HEK293T (cell line): Measurements from ENCODE around the gene OXSM.

Source experiments
- BHLHE40 ChIP-seq: fragments of 450-650 bp; IDR thresholded peaks from 2 replicates; pipeline ENCODE4 v1.6.1; 2016; ENCODE audit warnings: mild to moderate bottlenecking, moderate library complexity, borderline replicate concordance
- ELF4 ChIP-seq: fragments of 450-650 bp; IDR thresholded peaks from 2 replicates; pipeline ENCODE4 v1.6.1; 2017; ENCODE audit warnings: antibody characterized with exemption
- FOXK2 ChIP-seq: fragments of 450-650 bp; IDR thresholded peaks from 2 replicates; pipeline ENCODE4 v1.6.1; 2016; ENCODE audit warnings: mild to moderate bottlenecking
- FOXM1 ChIP-seq: fragments of 450-650 bp; IDR thresholded peaks from 2 replicates; pipeline ENCODE4 v1.6.1; 2017; ENCODE audit warnings: mild to moderate bottlenecking, borderline replicate concordance
- LEF1 ChIP-seq: fragments of 450-650 bp; IDR thresholded peaks from 2 replicates; pipeline ENCODE4 v1.6.1; 2017; ENCODE audit warnings: mild to moderate bottlenecking, borderline replicate concordance
- NFRKB ChIP-seq: fragments of 450-650 bp; IDR thresholded peaks from 2 replicates; pipeline ENCODE4 v1.6.1; 2016; ENCODE audit warnings: mild to moderate bottlenecking, moderate library complexity
- SP1 ChIP-seq: fragments of 450-650 bp; IDR thresholded peaks from 2 replicates; pipeline ENCODE4 v1.6.1; 2017
- SUZ12 ChIP-seq: fragments of 450-650 bp; IDR thresholded peaks from 2 replicates; pipeline ENCODE4 v1.6.1; 2016; ENCODE audit warnings: mild to moderate bottlenecking
- TARDBP ChIP-seq: fragments of 450-650 bp; IDR thresholded peaks from 2 replicates; pipeline ENCODE4 v1.6.1; 2016
- ZNF384 ChIP-seq: fragments of 450-650 bp; IDR thresholded peaks from 2 replicates; pipeline ENCODE4 v1.6.1; 2016

DNA sequence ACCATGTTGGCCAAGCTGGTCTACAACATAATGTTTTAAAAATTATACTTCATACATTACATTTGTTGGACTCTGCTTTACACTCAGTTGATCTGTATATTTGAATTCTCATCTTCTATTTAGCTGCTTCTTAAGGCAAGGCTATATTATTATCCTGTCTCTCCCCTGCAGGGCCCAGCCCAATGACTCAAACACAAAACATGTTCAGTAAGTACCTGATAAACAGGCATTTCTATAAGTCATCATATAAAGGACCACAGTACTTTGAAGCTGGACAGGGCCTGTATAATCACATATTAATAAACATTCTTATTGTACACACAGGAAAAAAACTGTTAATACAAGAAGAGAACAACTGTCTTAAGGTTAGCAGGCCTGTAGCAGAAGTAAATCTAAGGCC lies 42.9 kb upstream of the OXSM start:
- TF ChIP-seq NFRKB (no peak), BHLHE40 (no peak), ZNF384 (no peak), FOXM1 (no peak), LEF1 (no peak), FOXK2 (no peak), SUZ12 (no peak), ELF4 (no peak), TARDBP (no peak), SP1 (no peak)
